PC-9 (cell line): ENCODE data around the gene MVD. TPM values are rescaled to one million over a fixed set of nuclear protein-coding genes. Genes with fewer than 3 reads are reported as not detected.

Source experiments
- BruUV-seq: library from RNA; stranded (reverse); fragments of 400-500 nt; replicated peaks from 2 replicates; lab custom pipeline; 2021; lab: Mats Ljungman, UMichigan
- CTCF ChIA-PET: fragments of 300-600 bp; sonication (Branson Sonifier 250); formaldehyde crosslinking; loops from one replicate; lab custom pipeline; 2022; ENCODE audit warnings: antibody characterized with exemption; lab: Charles Lee
- POLR2A ChIA-PET: fragments of 300-600 bp; sonication (Branson Sonifier 250); formaldehyde crosslinking; loops from one replicate; lab custom pipeline; 2022; ENCODE audit warnings: antibody characterized with exemption; ENCODE audit not compliant: unreplicated experiment; lab: Charles Lee
- DNase-seq, 2 experiments: peaks; one replicate each; pipeline versions ENCODE4 v3.0.0 to v3.0.0-alpha.2; 2015 to 2022; ENCODE audit warnings: mixed read lengths in 1 of 2
- H2AFZ ChIP-seq: fragments of 200-600 bp; sonication (generic); 2 replicates; pipeline ENCODE4 v1.8.1; 2017; ENCODE audit warnings: antibody characterized with exemption
- H3F3A ChIP-seq: fragments of 200-600 bp; sonication (generic); 2 replicates; pipeline ENCODE4 v1.8.1; 2017; ENCODE audit warnings: antibody characterized with exemption, mild to moderate bottlenecking, low read depth; ENCODE audit not compliant: insufficient read depth
- H3K27ac ChIP-seq: fragments of 200-600 bp; sonication (generic); 2 replicates; pipeline ENCODE4 v1.6.1; 2016; ENCODE audit warnings: mixed run types
- H3K27me3 ChIP-seq: fragments of 200-600 bp; sonication (generic); 2 replicates; pipeline ENCODE4 v1.6.1; 2016; ENCODE audit warnings: low read depth, mixed run types; ENCODE audit not compliant: insufficient read depth
- H3K36me3 ChIP-seq: fragments of 200-600 bp; sonication (generic); 2 replicates; pipeline ENCODE4 v1.6.1; 2016; ENCODE audit warnings: low read depth, mixed run types
- H3K4me1 ChIP-seq: fragments of 200-600 bp; sonication (generic); replicated peaks from 2 replicates; pipeline ENCODE4 v1.6.1; 2016; ENCODE audit warnings: mixed run types; ENCODE audit not compliant: insufficient read depth
- H3K4me2 ChIP-seq: fragments of 200-600 bp; sonication (generic); 2 replicates; pipeline ENCODE4 v1.6.1; 2017; ENCODE audit warnings: mixed run types
- H3K4me3 ChIP-seq: fragments of 200-600 bp; sonication (generic); 2 replicates; pipeline ENCODE4 v1.6.1; 2016; ENCODE audit warnings: mixed run types
- H3K79me2 ChIP-seq: fragments of 200-600 bp; sonication (generic); 2 replicates; pipeline ENCODE4 v1.6.1; 2017; ENCODE audit warnings: low read depth, mixed run types
- H3K9me2 ChIP-seq: fragments of 200-600 bp; sonication (generic); 2 replicates; pipeline ENCODE4 v1.8.1; 2017; ENCODE audit warnings: mild to moderate bottlenecking; ENCODE audit not compliant: insufficient read depth
- H3K9me3 ChIP-seq: fragments of 200-600 bp; sonication (generic); 2 replicates; pipeline ENCODE4 v1.8.1; 2016; ENCODE audit warnings: low read depth; ENCODE audit not compliant: insufficient read depth
- H4K20me1 ChIP-seq: fragments of 200-600 bp; sonication (generic); 2 replicates; pipeline ENCODE4 v1.8.1; 2017; ENCODE audit not compliant: insufficient read depth
- CTCF ChIP-seq: fragments of 200-600 bp; sonication (generic); conservative IDR thresholded peaks from 2 replicates; pipeline ENCODE4 v1.6.1; 2017; ENCODE audit warnings: mixed run types, antibody characterized with exemption, mild to moderate bottlenecking, moderate library complexity
- EZH2 ChIP-seq: fragments of 200-600 bp; sonication (generic); IDR thresholded peaks from 2 replicates; pipeline ENCODE4 v1.8.0; 2017; ENCODE audit warnings: antibody characterized with exemption, low read depth
- intact Hi-C: fragments of 100-400 bp; cut with micrococcal nuclease; formaldehyde crosslinking; loops from one replicate; pipeline ENCODE4 v1.10.0; 2022; ENCODE audit not compliant: unreplicated experiment
- total RNA-seq: library from RNA; stranded (reverse); gene quantifications from 2 replicates; pipeline ENCODE4 v1.2.3, GENCODE V29; 2021

Gene MVD
- total RNA-seq, 1 experiment from 2014 or later, result 168 TPM

GRCh38 chr16:88651989-88652761 lies 10.7 kb downstream of the MVD start:
- Histone ChIP-seq H3K4me3 (peak overlapping the region; percentile 43; the same call in 1 of the 2 replicates), H4K20me1 (peaks cover 12% of the 10 kb centered on the region), H3K27ac (peak overlapping the region; percentile 63), H3K79me2 (no peaks in the 10 kb centered on the region), H3K4me2 (peak overlapping the region; percentile 74), H3K9me2 (no peaks in the 10 kb centered on the region), H3K27me3 (0 out of 2 replicates have a peak, but pooled peaks cover 2% of the 10 kb centered on the region), H3K4me1 (no peaks in the 10 kb centered on the region), H3K36me3 (no peaks in the 10 kb centered on the region), H2AFZ (no peak overlapping the region), H3F3A (peaks cover 18% of the 10 kb centered on the region; the same call in 1 of the 2 replicates), H3K9me3 (no peaks in the 10 kb centered on the region)
- ChIA-PET POLR2A (no interaction called here), CTCF (no interaction called here)
- BruUV-seq, result TSS peak; percentile 33
- TF ChIP-seq EZH2 (no peak), CTCF (no peak)
- no peak for DNase-seq
- intact Hi-C loops, result no loop called here

- Histone ChIP-seq H3K9me2 (no peaks in the 10 kb centered on the region), H3F3A (peaks cover 18% of the 10 kb centered on the region; the same call in 1 of the 2 replicates), H3K36me3 (no peaks in the 10 kb centered on the region), H2AFZ (no peak overlapping the region), H3K4me2 (peak overlapping the region; percentile 74), H3K79me2 (no peaks in the 10 kb centered on the region), H4K20me1 (peaks cover 12% of the 10 kb centered on the region), H3K9me3 (no peaks in the 10 kb centered on the region), H3K27me3 (peaks cover 8% of the 10 kb centered on the region; the same call in 1 of the 2 replicates), H3K4me3 (peak overlapping the region; percentile 43; the same call in 1 of the 2 replicates), H3K27ac (peak overlapping the region; percentile 63), H3K4me1 (no peaks in the 10 kb centered on the region)
- DNase-seq, result peak in 1 of 2 experiments; percentile 48
- CTCF ChIA-PET, result interaction anchor here (0.6 kb wide), 1 partner anchor 894 kb away, joined by 3 read pairs; no protein-coding TSS in a partner anchor
- intact Hi-C loops, result no loop called here
- POLR2A ChIA-PET, result no interaction called here
- BruUV-seq, result no TSS peak
- TF ChIP-seq CTCF (no peak), EZH2 (no peak)
Measured at GRCh38 chr16:88651276-88651988, 11.5 kb downstream of the MVD start.

GRCh38 chr16:88650749-88651275 lies 12.1 kb downstream of the MVD start, which contains the start of gene CYBA:
Gene CYBA, minus strand, starts transcription at chr16:88651053. Its CDS starts 40 bp downstream, at chr16:88651013.
- no peaks in the 10 kb centered on the region for H3K36me3 ChIP-seq

More at GRCh38 chr16:88650749-88651275, 12.1 kb downstream of the MVD start, which contains the start of gene CYBA:
- BruUV-seq, result no TSS peak
- Histone ChIP-seq H3K9me3 (no peaks in the 10 kb centered on the region), H3F3A (peaks cover 18% of the 10 kb centered on the region; the same call in 1 of the 2 replicates), H3K27me3 (peaks cover 8% of the 10 kb centered on the region; the same call in 1 of the 2 replicates), H3K4me3 (peak within 1 kb of the TSS; percentile 58; the same call in 1 of the 2 replicates), H3K79me2 (no peaks in the 10 kb centered on the region), H2AFZ (no peak within 1 kb of the TSS), H4K20me1 (peaks cover 12% of the 10 kb centered on the region), H3K9me2 (no peaks in the 10 kb centered on the region), H3K4me1 (no peaks in the 10 kb centered on the region), H3K4me2 (peak within 1 kb of the TSS; percentile 74), H3K27ac (peak within 1 kb of the TSS; percentile 63)
- ChIA-PET POLR2A (no interaction called here), CTCF (interaction anchor here (0.6 kb wide), 1 partner anchor 894 kb away, joined by 3 read pairs; no protein-coding TSS in a partner anchor)
- no peak for DNase-seq
- intact Hi-C loops, result no loop called here
- TF ChIP-seq CTCF, result no peak
- TF ChIP-seq EZH2, result no peak
